ENCODE results near the gene TAF1D. TPM values are rescaled to one million over a fixed set of nuclear protein-coding genes. Genes with fewer than 3 reads are reported as not detected.

The TAF1D gene, protein sequence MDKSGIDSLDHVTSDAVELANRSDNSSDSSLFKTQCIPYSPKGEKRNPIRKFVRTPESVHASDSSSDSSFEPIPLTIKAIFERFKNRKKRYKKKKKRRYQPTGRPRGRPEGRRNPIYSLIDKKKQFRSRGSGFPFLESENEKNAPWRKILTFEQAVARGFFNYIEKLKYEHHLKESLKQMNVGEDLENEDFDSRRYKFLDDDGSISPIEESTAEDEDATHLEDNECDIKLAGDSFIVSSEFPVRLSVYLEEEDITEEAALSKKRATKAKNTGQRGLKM
- 158 and 167 TPM in 2 replicates for total RNA-seq (2021)
- percentile 100 among the genes with signal in this experiment for Bru-seq, nascent RNA
- BruChase-seq, experiment 1, labeled RNA remaining after a 2-hour chase: percentile 100 among the genes with signal in this experiment
- percentile 98 among the genes with signal in this experiment for BruChase-seq, experiment 2, labeled RNA remaining after a 6-hour chase
- long read RNA-seq, full-length matches to known transcripts: 4 of 29 reads
- long read RNA-seq, partial matches to known transcripts: 6 of 29 reads
- long read RNA-seq, other reads (novel, unspliced or antisense): 19 of 29 reads

DNA sequence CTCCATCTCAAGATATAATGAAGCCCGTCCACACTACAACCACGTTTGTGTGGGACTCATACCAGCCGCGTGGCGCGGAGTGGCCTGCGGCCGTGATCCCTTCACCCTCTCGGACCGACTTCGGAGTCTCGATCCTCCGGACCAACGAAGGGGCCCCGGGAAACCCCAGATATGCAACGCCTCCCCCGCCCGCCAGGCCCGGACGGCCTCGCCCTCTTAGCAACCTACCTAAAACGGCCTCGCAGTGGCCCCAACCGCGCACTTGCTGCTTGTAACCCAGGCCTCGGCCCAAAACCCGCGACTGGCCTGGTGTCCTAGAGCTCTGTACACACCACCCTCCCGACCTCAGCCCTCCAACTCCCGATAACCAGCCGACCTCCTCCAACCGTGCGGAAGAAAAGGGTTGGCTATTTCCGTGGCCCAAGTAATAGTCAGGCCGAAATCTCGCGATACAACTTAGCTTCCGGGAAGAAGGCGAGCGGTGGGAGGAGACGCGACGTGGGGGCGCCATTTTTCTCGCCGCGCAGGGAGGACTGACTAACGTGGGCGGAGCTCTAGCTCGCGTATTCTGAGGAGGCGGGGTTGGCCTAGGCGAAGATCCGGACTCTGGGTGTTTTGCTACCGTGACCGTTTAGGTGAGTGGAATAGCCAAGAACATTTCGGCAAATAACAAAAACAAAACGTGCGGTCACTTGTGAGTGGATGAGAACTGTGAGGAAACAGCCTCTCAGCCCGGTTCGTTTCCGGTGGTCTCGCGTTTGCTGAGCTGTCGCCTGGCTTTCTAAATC, at the start of gene TAF1D, which contains the start of gene C11orf54:
TAF1D (minus strand) TSS at position 402 of the 788 bp plus-strand sequence. CDS start 2,191 bp downstream, outside the sequence.
C11orf54 (plus strand) TSS at position 579 of the 788 bp plus-strand sequence. CDS start 5,722 bp downstream, outside the sequence.
- peaks cover 42% of the 10 kb centered on the region for H4K20me1 ChIP-seq (ENCODE audit: insufficient read depth)
- H3F3A ChIP-seq (ENCODE audit: insufficient read depth, low read depth): peaks cover 62% of the 10 kb centered on the region
- H2AFZ ChIP-seq: peak within 1 kb of the TSS; percentile 92
- peaks cover 34% of the 10 kb centered on the region for H3K4me1 ChIP-seq (replicated peaks; ENCODE audit: insufficient read depth)
- H3K27ac ChIP-seq: peak within 1 kb of the TSS; percentile 99
- peak; percentile 95 to 98 for DNase-seq
- ChIA-PET POLR2A (ENCODE audit: unreplicated experiment) (interaction anchor here (0.5 to 1.4 kb wide), 20 partner anchors 8 to 1367 kb away, joined by 3 to 25 read pairs (median 4); partner anchors contain the start of genes CEP295, MED17 and PANX1), CTCF (interaction anchor here (0.6 to 1.5 kb wide), 3 partner anchors 43 to 1002 kb away, joined by 3 to 9 read pairs (median 6); partner anchors contain the start of gene MED17)
- no peak for TF ChIP-seq EZH2 (IDR thresholded peaks at IDR 0.05; ENCODE audit: low read depth)
- TF ChIP-seq, protein P1, sequence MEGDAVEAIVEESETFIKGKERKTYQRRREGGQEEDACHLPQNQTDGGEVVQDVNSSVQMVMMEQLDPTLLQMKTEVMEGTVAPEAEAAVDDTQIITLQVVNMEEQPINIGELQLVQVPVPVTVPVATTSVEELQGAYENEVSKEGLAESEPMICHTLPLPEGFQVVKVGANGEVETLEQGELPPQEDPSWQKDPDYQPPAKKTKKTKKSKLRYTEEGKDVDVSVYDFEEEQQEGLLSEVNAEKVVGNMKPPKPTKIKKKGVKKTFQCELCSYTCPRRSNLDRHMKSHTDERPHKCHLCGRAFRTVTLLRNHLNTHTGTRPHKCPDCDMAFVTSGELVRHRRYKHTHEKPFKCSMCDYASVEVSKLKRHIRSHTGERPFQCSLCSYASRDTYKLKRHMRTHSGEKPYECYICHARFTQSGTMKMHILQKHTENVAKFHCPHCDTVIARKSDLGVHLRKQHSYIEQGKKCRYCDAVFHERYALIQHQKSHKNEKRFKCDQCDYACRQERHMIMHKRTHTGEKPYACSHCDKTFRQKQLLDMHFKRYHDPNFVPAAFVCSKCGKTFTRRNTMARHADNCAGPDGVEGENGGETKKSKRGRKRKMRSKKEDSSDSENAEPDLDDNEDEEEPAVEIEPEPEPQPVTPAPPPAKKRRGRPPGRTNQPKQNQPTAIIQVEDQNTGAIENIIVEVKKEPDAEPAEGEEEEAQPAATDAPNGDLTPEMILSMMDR (conservative IDR thresholded peaks at IDR 0.05): no peak
- peak within 1 kb of the TSS; percentile 98 for H3K4me2 ChIP-seq
- intact Hi-C loops (cut with micrococcal nuclease; ENCODE audit: unreplicated experiment): loop anchor here (2.0 kb wide), 1 partner anchor 102 kb away; no protein-coding TSS in a partner anchor
- H3K27me3 ChIP-seq (ENCODE audit: insufficient read depth, low read depth): no peaks in the 10 kb centered on the region
- no TSS peak for BruUV-seq (replicated peaks)
- no peaks in the 10 kb centered on the region for H3K9me2 ChIP-seq (ENCODE audit: insufficient read depth)
- H3K9me3 ChIP-seq (ENCODE audit: insufficient read depth, low read depth): no peaks in the 10 kb centered on the region
- peak within 1 kb of the TSS; percentile 81 for H3K4me3 ChIP-seq
- peaks cover 54% of the 10 kb centered on the region for H3K36me3 ChIP-seq (ENCODE audit: low read depth)
- H3K79me2 ChIP-seq (ENCODE audit: low read depth): peaks cover 79% of the 10 kb centered on the region

DNA sequence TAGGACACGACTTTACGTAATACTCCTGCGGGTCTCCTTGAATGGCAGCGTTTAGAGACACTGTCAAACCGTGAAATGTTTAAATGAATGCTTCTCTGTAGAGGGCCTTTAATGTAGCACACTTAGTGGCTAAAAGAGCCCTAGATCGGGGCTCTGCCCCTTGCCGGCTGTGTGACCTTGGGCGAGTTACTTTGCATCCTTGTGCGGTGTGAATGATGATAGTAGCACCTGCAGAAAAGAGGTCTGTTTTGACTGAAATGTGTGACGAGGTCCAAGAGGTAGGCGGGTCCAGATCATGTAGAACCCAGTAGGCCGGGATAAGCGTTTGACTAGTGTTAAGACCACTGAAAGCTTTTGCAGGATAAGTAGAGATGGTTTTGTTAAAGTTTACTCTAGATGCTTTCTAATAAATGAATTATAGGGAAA, 43.7 kb upstream of the TAF1D start:
- DNase-seq: no peak
- peaks cover 51% of the 10 kb centered on the region for H4K20me1 ChIP-seq (ENCODE audit: insufficient read depth)
- H3K9me2 ChIP-seq (ENCODE audit: insufficient read depth): no peaks in the 10 kb centered on the region
- H3K4me1 ChIP-seq (replicated peaks; ENCODE audit: insufficient read depth): peaks cover 30% of the 10 kb centered on the region
- BruUV-seq (replicated peaks): no TSS peak
- H3K36me3 ChIP-seq (ENCODE audit: low read depth): peaks cover 26% of the 10 kb centered on the region
- intact Hi-C loops (cut with micrococcal nuclease; ENCODE audit: unreplicated experiment): loop anchor here (1.0 kb wide), 1 partner anchor 45 kb away; no protein-coding TSS in a partner anchor
- peak overlapping the region; percentile 88 for H3K4me2 ChIP-seq
- ChIA-PET CTCF (no interaction called here), POLR2A (ENCODE audit: unreplicated experiment) (no interaction called here)
- no peaks in the 10 kb centered on the region for H3K27me3 ChIP-seq (ENCODE audit: insufficient read depth, low read depth)
- H3K79me2 ChIP-seq (ENCODE audit: low read depth): peaks cover 64% of the 10 kb centered on the region
- H3K9me3 ChIP-seq (ENCODE audit: insufficient read depth, low read depth): no peaks in the 10 kb centered on the region
- H3F3A ChIP-seq (ENCODE audit: insufficient read depth, low read depth): no peaks in the 10 kb centered on the region
- H2AFZ ChIP-seq: peak overlapping the region; percentile 89
- peak overlapping the region; percentile 91 for H3K4me3 ChIP-seq
- no peak for TF ChIP-seq EZH2 (IDR thresholded peaks at IDR 0.05; ENCODE audit: low read depth)
- TF ChIP-seq, protein P1 (conservative IDR thresholded peaks at IDR 0.05): peak; percentile 38; the same call in 1 of the 2 replicates
- H3K27ac ChIP-seq: peak overlapping the region; percentile 82

Data from PC-9 (cell line).